HCT116 (cell line): ENCODE data around the gene SSTR5.

Experiments
- EGR1 ChIP-seq: IDR thresholded peaks from 2 replicates; pipeline ENCODE4 v1.6.1; 2012; ENCODE audit warnings: low read depth
- EZH2 ChIP-seq: fragments of 200-600 bp; sonication (generic); IDR thresholded peaks from 2 replicates; pipeline ENCODE4 v1.6.1; 2017; ENCODE audit warnings: antibody characterized with exemption, mixed run types
- POLR2A ChIP-seq: IDR thresholded peaks from 2 replicates; pipeline ENCODE4 v1.7.0; 2011; ENCODE audit warnings: borderline replicate concordance; ENCODE audit not compliant: insufficient read depth, insufficient read length; ENCODE audit errors: extremely low read depth
- POLR2AphosphoS5 ChIP-seq: IDR thresholded peaks from 2 replicates; pipeline ENCODE4 v1.6.1; 2011; ENCODE audit warnings: mild to moderate bottlenecking, low read depth, low read length, moderate library complexity
- RAD21 ChIP-seq: IDR thresholded peaks from 2 replicates; pipeline ENCODE4 v1.6.1; 2012; ENCODE audit warnings: low read depth, mild to moderate bottlenecking
- SRF ChIP-seq: IDR thresholded peaks from 2 replicates; pipeline ENCODE4 v1.6.1; 2012; ENCODE audit warnings: low read depth
- TCF7L2 ChIP-seq: IDR thresholded peaks from 2 replicates; pipeline ENCODE4 v1.7.0; 2011; ENCODE audit warnings: borderline replicate concordance, inconsistent platforms; ENCODE audit not compliant: insufficient read depth, insufficient read length; ENCODE audit errors: extremely low read depth
- TF ChIP-seq, protein P1 (sequence below): IDR thresholded peaks from 2 replicates; pipeline ENCODE4 v1.6.1; 2012; ENCODE audit warnings: low read depth
- TF ChIP-seq, protein P2 (sequence below), 3 experiments: fragments of 200-600 bp in 1 of 3; sonication (generic) in 1 of 3; IDR thresholded peaks in 2 of 3; conservative IDR thresholded peaks in 1 of 3; 2 replicates each; pipeline ENCODE4 v1.5.1; 2012 to 2017; ENCODE audit warnings: low read depth in 2 of 3, low read length in 2 of 3, antibody characterized with exemption in 1 of 3, borderline replicate concordance in 1 of 3, control low read depth in 1 of 3, mild to moderate bottlenecking in 1 of 3, mixed read lengths in 1 of 3, mixed run types in 1 of 3, moderate library complexity in 1 of 3; ENCODE audit not compliant: insufficient read depth in 1 of 3

DNA sequence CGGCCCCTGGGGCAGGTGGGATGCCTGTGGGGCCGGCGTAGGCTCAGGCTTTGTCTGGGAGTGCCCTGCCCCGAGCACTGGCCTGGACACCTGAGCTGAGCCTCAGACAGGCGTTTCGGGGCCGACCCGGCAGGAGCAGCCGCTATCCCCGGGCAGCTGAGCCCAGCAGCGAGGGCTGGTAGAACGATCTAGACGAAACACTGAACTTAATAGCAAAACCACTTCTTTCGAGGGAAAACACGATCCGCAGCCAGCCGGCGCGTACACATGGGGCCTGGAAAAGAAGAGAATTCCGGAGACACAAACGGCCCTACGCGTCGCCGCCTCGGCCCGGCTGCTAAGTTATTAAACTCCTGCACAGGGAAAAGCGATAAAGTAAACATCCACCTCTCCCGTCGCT is 22.0 kb upstream of the SSTR5 start:
- TF ChIP-seq POLR2A (no peak), EZH2 (no peak), EGR1 (no peak), POLR2AphosphoS5 (no peak), TCF7L2 (no peak), SRF (no peak), RAD21 (no peak)
- TF ChIP-seq, protein P1, sequence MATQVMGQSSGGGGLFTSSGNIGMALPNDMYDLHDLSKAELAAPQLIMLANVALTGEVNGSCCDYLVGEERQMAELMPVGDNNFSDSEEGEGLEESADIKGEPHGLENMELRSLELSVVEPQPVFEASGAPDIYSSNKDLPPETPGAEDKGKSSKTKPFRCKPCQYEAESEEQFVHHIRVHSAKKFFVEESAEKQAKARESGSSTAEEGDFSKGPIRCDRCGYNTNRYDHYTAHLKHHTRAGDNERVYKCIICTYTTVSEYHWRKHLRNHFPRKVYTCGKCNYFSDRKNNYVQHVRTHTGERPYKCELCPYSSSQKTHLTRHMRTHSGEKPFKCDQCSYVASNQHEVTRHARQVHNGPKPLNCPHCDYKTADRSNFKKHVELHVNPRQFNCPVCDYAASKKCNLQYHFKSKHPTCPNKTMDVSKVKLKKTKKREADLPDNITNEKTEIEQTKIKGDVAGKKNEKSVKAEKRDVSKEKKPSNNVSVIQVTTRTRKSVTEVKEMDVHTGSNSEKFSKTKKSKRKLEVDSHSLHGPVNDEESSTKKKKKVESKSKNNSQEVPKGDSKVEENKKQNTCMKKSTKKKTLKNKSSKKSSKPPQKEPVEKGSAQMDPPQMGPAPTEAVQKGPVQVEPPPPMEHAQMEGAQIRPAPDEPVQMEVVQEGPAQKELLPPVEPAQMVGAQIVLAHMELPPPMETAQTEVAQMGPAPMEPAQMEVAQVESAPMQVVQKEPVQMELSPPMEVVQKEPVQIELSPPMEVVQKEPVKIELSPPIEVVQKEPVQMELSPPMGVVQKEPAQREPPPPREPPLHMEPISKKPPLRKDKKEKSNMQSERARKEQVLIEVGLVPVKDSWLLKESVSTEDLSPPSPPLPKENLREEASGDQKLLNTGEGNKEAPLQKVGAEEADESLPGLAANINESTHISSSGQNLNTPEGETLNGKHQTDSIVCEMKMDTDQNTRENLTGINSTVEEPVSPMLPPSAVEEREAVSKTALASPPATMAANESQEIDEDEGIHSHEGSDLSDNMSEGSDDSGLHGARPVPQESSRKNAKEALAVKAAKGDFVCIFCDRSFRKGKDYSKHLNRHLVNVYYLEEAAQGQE: no peak
- TF ChIP-seq, protein P2, sequence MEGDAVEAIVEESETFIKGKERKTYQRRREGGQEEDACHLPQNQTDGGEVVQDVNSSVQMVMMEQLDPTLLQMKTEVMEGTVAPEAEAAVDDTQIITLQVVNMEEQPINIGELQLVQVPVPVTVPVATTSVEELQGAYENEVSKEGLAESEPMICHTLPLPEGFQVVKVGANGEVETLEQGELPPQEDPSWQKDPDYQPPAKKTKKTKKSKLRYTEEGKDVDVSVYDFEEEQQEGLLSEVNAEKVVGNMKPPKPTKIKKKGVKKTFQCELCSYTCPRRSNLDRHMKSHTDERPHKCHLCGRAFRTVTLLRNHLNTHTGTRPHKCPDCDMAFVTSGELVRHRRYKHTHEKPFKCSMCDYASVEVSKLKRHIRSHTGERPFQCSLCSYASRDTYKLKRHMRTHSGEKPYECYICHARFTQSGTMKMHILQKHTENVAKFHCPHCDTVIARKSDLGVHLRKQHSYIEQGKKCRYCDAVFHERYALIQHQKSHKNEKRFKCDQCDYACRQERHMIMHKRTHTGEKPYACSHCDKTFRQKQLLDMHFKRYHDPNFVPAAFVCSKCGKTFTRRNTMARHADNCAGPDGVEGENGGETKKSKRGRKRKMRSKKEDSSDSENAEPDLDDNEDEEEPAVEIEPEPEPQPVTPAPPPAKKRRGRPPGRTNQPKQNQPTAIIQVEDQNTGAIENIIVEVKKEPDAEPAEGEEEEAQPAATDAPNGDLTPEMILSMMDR (IDR thresholded peaks at IDR 0.05 in 2 of 3, conservative IDR thresholded peaks at IDR 0.05 in 1 of 3; ENCODE audit: borderline replicate concordance in 1 of 3, insufficient read depth in 1 of 3, low read depth in 2 of 3, low read length in 2 of 3): no peak
